ENCODE results near the gene KRTAP3-2. TPM values are rescaled to one million over a fixed set of nuclear protein-coding genes. Genes with fewer than 3 reads are reported as not detected.

KRTAP3-2 gene
- total RNA-seq, 2 donors from 2014 or later: not detected

GRCh38 chr17:40996829-40997228 lies 2.9 kb downstream of the KRTAP3-2 start:
- no peak overlapping the region for H3K27ac ChIP-seq
- H3K4me1 ChIP-seq: peaks cover 4% of the 10 kb centered on the region
- TF ChIP-seq, protein P1, sequence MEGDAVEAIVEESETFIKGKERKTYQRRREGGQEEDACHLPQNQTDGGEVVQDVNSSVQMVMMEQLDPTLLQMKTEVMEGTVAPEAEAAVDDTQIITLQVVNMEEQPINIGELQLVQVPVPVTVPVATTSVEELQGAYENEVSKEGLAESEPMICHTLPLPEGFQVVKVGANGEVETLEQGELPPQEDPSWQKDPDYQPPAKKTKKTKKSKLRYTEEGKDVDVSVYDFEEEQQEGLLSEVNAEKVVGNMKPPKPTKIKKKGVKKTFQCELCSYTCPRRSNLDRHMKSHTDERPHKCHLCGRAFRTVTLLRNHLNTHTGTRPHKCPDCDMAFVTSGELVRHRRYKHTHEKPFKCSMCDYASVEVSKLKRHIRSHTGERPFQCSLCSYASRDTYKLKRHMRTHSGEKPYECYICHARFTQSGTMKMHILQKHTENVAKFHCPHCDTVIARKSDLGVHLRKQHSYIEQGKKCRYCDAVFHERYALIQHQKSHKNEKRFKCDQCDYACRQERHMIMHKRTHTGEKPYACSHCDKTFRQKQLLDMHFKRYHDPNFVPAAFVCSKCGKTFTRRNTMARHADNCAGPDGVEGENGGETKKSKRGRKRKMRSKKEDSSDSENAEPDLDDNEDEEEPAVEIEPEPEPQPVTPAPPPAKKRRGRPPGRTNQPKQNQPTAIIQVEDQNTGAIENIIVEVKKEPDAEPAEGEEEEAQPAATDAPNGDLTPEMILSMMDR (IDR thresholded peaks at IDR 0.05): no peak
- intact Hi-C loops (cut with DNase I): no loop called here
- no peak overlapping the region for H3K4me3 ChIP-seq
- DNase-seq (no peak), ATAC-seq (no peak)
- 71 to 73% methylated on average over 4 of the region's 4 CpGs for WGBS, 2 donors
- no peaks in the 10 kb centered on the region for H3K36me3 ChIP-seq (replicated peaks in 1 of 2; ENCODE audit: insufficient read depth in 1 of 2, low read depth in 2 of 2)
- no peaks in the 10 kb centered on the region for H3K9me3 ChIP-seq
- H3K27me3 ChIP-seq: no peaks in the 10 kb centered on the region

DNA sequence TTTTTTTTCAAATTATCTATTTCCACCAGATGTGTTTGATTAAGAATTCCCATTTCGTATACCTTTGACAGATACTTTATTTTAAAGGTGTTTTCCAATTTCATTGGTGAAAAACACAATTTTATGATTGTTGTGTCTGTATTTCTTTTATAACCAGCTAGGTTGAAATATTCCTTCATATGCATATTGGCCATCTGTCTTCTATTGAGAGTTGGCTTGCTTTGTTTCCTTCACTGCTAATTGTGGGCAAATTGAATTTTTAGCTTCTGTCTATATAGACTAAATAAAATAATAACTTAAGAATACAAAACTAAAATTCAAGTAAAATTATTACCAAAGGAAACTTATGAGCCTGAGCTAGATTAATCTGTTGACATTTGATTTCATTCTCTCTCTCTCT lies 4.6 kb downstream of the KRTAP3-2 start:
- Histone ChIP-seq H3K36me3 (replicated peaks in 1 of 2; ENCODE audit: insufficient read depth in 1 of 2, low read depth in 2 of 2) (no peaks in the 10 kb centered on the region), H3K9me3 (no peaks in the 10 kb centered on the region), H3K27ac (no peak overlapping the region), H3K4me1 (peaks cover 4% of the 10 kb centered on the region), H3K4me3 (no peak overlapping the region), H3K27me3 (no peaks in the 10 kb centered on the region)
- intact Hi-C loops (cut with DNase I): no loop called here
- no peak for ATAC-seq
- 29 to 36% methylated on average over 1 of the region's 1 CpG for WGBS, 2 donors
- DNase-seq: no peak
- TF ChIP-seq, protein P1 (IDR thresholded peaks at IDR 0.05): no peak
- no peak for TF ChIP-seq POLR2A (IDR thresholded peaks at IDR 0.05)

GRCh38 chr17:40993839-40994238 lies 5.9 kb downstream of the KRTAP3-2 start, which contains the start of gene KRTAP3-3:
Gene KRTAP3-3, minus strand, starts transcription at chr17:40994164. Its CDS starts 67 bp downstream, at chr17:40994097.
- Histone ChIP-seq H3K4me1 (peaks cover 4% of the 10 kb centered on the region), H3K27ac (no peak within 1 kb of the TSS), H3K36me3 (replicated peaks in 1 of 2; ENCODE audit: insufficient read depth in 1 of 2, low read depth in 2 of 2) (no peaks in the 10 kb centered on the region), H3K4me3 (no peak within 1 kb of the TSS), H3K9me3 (no peaks in the 10 kb centered on the region), H3K27me3 (no peaks in the 10 kb centered on the region)
- intact Hi-C loops (cut with DNase I): no loop called here
- TF ChIP-seq, protein P1 (IDR thresholded peaks at IDR 0.05): no peak
- TF ChIP-seq POLR2A (IDR thresholded peaks at IDR 0.05): no peak
- ATAC-seq (no peak), DNase-seq (no peak)
- 46 to 54% methylated on average over 4 of the region's 4 CpGs for WGBS, 2 donors

DNA sequence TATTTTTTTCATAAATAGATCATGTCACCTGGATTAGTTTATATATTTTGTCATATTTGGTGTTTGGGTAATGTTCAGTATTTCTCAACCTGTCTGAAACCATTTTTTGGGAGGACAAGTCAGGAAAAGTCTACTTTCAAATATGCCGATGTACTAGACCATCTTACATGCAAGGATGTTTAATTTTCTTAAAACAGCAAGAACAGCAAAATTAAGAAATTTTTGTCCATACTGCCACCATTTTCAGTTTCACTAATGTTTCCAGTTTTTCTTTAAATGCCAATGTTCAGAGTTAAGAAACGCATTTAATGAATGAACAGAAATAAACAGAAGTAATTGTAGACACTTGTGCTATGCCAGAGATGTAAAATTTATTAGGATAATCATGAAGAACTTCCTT lies 6.6 kb downstream of the KRTAP3-2 start:
- ATAC-seq: no peak
- Histone ChIP-seq H3K4me1 (peaks cover 4% of the 10 kb centered on the region), H3K36me3 (replicated peaks in 1 of 2; ENCODE audit: insufficient read depth in 1 of 2, low read depth in 2 of 2) (no peaks in the 10 kb centered on the region), H3K4me3 (no peak overlapping the region), H3K27me3 (no peaks in the 10 kb centered on the region), H3K9me3 (no peaks in the 10 kb centered on the region), H3K27ac (no peak overlapping the region)
- WGBS, 2 donors: 81 to 92% methylated on average over 2 of the region's 2 CpGs
- TF ChIP-seq, protein P1 (IDR thresholded peaks at IDR 0.05): no peak
- no peak for TF ChIP-seq POLR2A (IDR thresholded peaks at IDR 0.05)
- intact Hi-C loops (cut with DNase I): no loop called here
- DNase-seq: no peak

DNA sequence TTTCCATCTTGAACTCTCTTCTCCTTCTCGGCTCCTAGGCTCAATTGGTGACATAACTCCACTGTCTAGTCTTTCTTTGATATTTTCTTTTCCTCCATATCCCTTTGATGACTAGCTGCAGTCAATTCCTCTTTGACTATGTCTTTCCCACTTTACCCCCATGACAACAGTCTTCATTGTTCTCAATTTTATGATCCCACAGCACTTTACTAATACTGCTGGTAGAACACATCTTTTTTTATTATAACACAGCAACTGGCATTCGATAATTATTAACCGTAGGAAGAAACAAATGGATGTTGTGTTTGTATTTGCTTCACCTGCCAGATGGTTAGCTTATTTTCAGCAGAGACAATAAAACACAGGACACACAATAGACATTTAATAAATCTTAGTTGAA lies 7.0 kb downstream of the KRTAP3-2 start:
- Histone ChIP-seq H3K27me3 (no peaks in the 10 kb centered on the region), H3K9me3 (no peaks in the 10 kb centered on the region), H3K4me1 (peaks cover 4% of the 10 kb centered on the region), H3K27ac (no peak overlapping the region), H3K36me3 (replicated peaks in 1 of 2; ENCODE audit: insufficient read depth in 1 of 2, low read depth in 2 of 2) (no peaks in the 10 kb centered on the region), H3K4me3 (no peak overlapping the region)
- ATAC-seq (no peak), DNase-seq (no peak)
- 53 to 60% methylated on average over 3 of the region's 3 CpGs for WGBS, 2 donors
- TF ChIP-seq POLR2A (IDR thresholded peaks at IDR 0.05): no peak
- TF ChIP-seq, protein P1 (IDR thresholded peaks at IDR 0.05): no peak
- intact Hi-C loops (cut with DNase I): no loop called here

All from body of pancreas (tissue), 4 donors.